ENCODE measurements around the gene ADTRP. TPM values are rescaled to one million over a fixed set of nuclear protein-coding genes. Genes with fewer than 3 reads are reported as not detected.

ADTRP gene
- total RNA-seq (under 1 TPM in 2 of 4 donors, not detected in 2; 0.42 to 0.59 TPM), polyA plus RNA-seq (0.05 TPM)
- long read RNA-seq, donor 1: 0 reads
- long read RNA-seq, donor 2: 0 reads
- long read RNA-seq, donor 3: 0 reads
- long read RNA-seq, donor 4: 0 reads

- ATAC-seq (peak; percentile 80 to 84), DNase-seq (peak in 2 of 3 donors; percentile 49 to 75)
- H3K27me3 ChIP-seq (ENCODE audit: control insufficient read depth, insufficient read depth): no peaks in the 10 kb centered on the region
- H3K9me3 ChIP-seq (ENCODE audit: control insufficient read depth, low read length): no peaks in the 10 kb centered on the region
- H3K27ac ChIP-seq (ENCODE audit: low read length): no peak within 1 kb of the TSS
- no peaks in the 10 kb centered on the region for H3K4me1 ChIP-seq (ENCODE audit: control insufficient read depth, insufficient read depth, low read length)
- no peak within 1 kb of the TSS for H3K4me3 ChIP-seq (ENCODE audit: low read length)
- WGBS: 56% methylated on average over 8 of the region's 8 CpGs
- intact Hi-C loops (cut with DNase I): no loop called here
Measured at GRCh38 chr6:11778648-11779328, at the start of gene ADTRP. TSS of gene ADTRP (minus strand) at chr6:11778803. CDS start at chr6:11778759, 44 bp downstream.

GRCh38 chr6:11826779-11827178 is 48.2 kb upstream of the ADTRP start:
- intact Hi-C loops (cut with DNase I): no loop called here
- Histone ChIP-seq H3K27ac (ENCODE audit: low read length) (no peak overlapping the region), H3K9me3 (ENCODE audit: control insufficient read depth, low read length) (no peaks in the 10 kb centered on the region), H3K4me1 (ENCODE audit: control insufficient read depth, insufficient read depth, low read length) (no peaks in the 10 kb centered on the region), H3K27me3 (ENCODE audit: control insufficient read depth, insufficient read depth) (no peaks in the 10 kb centered on the region), H3K4me3 (ENCODE audit: low read length) (no peak overlapping the region)
- no peak for DNase-seq
- ATAC-seq: no peak
- WGBS: 95% methylated on average over 8 of the region's 8 CpGs

GRCh38 chr6:11824986-11825385 is 46.4 kb upstream of the ADTRP start:
- Histone ChIP-seq H3K27ac (ENCODE audit: low read length) (no peak overlapping the region), H3K4me3 (ENCODE audit: low read length) (no peak overlapping the region), H3K27me3 (ENCODE audit: control insufficient read depth, insufficient read depth) (no peaks in the 10 kb centered on the region), H3K4me1 (ENCODE audit: control insufficient read depth, insufficient read depth, low read length) (no peaks in the 10 kb centered on the region), H3K9me3 (ENCODE audit: control insufficient read depth, low read length) (no peaks in the 10 kb centered on the region)
- DNase-seq (no peak), ATAC-seq (no peak)
- intact Hi-C loops (cut with DNase I): no loop called here
- 84% methylated on average over 4 of the region's 4 CpGs for WGBS

GRCh38 chr6:11822346-11822745 is 43.7 kb upstream of the ADTRP start:
- DNase-seq (no peak), ATAC-seq (peak; percentile 35 to 52)
- Histone ChIP-seq H3K27me3 (ENCODE audit: control insufficient read depth, insufficient read depth) (no peaks in the 10 kb centered on the region), H3K4me3 (ENCODE audit: low read length) (no peak overlapping the region), H3K4me1 (ENCODE audit: control insufficient read depth, insufficient read depth, low read length) (no peaks in the 10 kb centered on the region), H3K27ac (ENCODE audit: low read length) (no peak overlapping the region), H3K9me3 (ENCODE audit: control insufficient read depth, low read length) (no peaks in the 10 kb centered on the region)
- 34% methylated on average over 5 of the region's 5 CpGs for WGBS
- intact Hi-C loops (cut with DNase I): no loop called here

GRCh38 chr6:11821781-11822180 is 43.2 kb upstream of the ADTRP start:
- intact Hi-C loops (cut with DNase I): no loop called here
- no peak for ATAC-seq

GRCh38 chr6:11820821-11821220 is 42.2 kb upstream of the ADTRP start:
- no peak overlapping the region for H3K27ac ChIP-seq (ENCODE audit: low read length)
- intact Hi-C loops (cut with DNase I): no loop called here
- 82% methylated on average over 4 of the region's 4 CpGs for WGBS
- H3K27me3 ChIP-seq (ENCODE audit: control insufficient read depth, insufficient read depth): no peaks in the 10 kb centered on the region
- ATAC-seq: no peak
- H3K4me1 ChIP-seq (ENCODE audit: control insufficient read depth, insufficient read depth, low read length): no peaks in the 10 kb centered on the region
- no peak overlapping the region for H3K4me3 ChIP-seq (ENCODE audit: low read length)
- no peaks in the 10 kb centered on the region for H3K9me3 ChIP-seq (ENCODE audit: control insufficient read depth, low read length)
- no peak for DNase-seq

More at GRCh38 chr6:11821781-11822180, 43.2 kb upstream of the ADTRP start:
- DNase-seq: no peak
- H3K27me3 ChIP-seq (ENCODE audit: control insufficient read depth, insufficient read depth): no peaks in the 10 kb centered on the region
- 81% methylated on average over 3 of the region's 3 CpGs for WGBS
- no peaks in the 10 kb centered on the region for H3K9me3 ChIP-seq (ENCODE audit: control insufficient read depth, low read length)
- H3K4me1 ChIP-seq (ENCODE audit: control insufficient read depth, insufficient read depth, low read length): no peaks in the 10 kb centered on the region
- H3K27ac ChIP-seq (ENCODE audit: low read length): no peak overlapping the region
- H3K4me3 ChIP-seq (ENCODE audit: low read length): no peak overlapping the region

- DNase-seq: no peak
- intact Hi-C loops (cut with DNase I): no loop called here
- H3K4me1 ChIP-seq (ENCODE audit: control insufficient read depth, insufficient read depth, low read length): no peaks in the 10 kb centered on the region
- H3K27ac ChIP-seq (ENCODE audit: low read length): no peak overlapping the region
- no peak overlapping the region for H3K4me3 ChIP-seq (ENCODE audit: low read length)
- 97% methylated on average over 3 of the region's 3 CpGs for WGBS
- no peaks in the 10 kb centered on the region for H3K9me3 ChIP-seq (ENCODE audit: control insufficient read depth, low read length)
- no peak for ATAC-seq
- no peaks in the 10 kb centered on the region for H3K27me3 ChIP-seq (ENCODE audit: control insufficient read depth, insufficient read depth)
Measured at GRCh38 chr6:11819486-11819885, 40.9 kb upstream of the ADTRP start.

- Histone ChIP-seq H3K27ac (ENCODE audit: low read length) (no peak overlapping the region), H3K4me1 (ENCODE audit: control insufficient read depth, insufficient read depth, low read length) (peaks cover 3% of the 10 kb centered on the region), H3K27me3 (ENCODE audit: control insufficient read depth, insufficient read depth) (no peaks in the 10 kb centered on the region), H3K9me3 (ENCODE audit: control insufficient read depth, low read length) (no peaks in the 10 kb centered on the region), H3K4me3 (ENCODE audit: low read length) (no peak overlapping the region)
- intact Hi-C loops (cut with DNase I): no loop called here
- ATAC-seq (no peak), DNase-seq (no peak)
- 96% methylated on average over 1 of the region's 1 CpG for WGBS
Measured at GRCh38 chr6:11815231-11815630, 36.6 kb upstream of the ADTRP start.

GRCh38 chr6:11814819-11815218 is 36.2 kb upstream of the ADTRP start:
- intact Hi-C loops (cut with DNase I): no loop called here
- Histone ChIP-seq H3K4me1 (ENCODE audit: control insufficient read depth, insufficient read depth, low read length) (peaks cover 3% of the 10 kb centered on the region), H3K27ac (ENCODE audit: low read length) (no peak overlapping the region), H3K9me3 (ENCODE audit: control insufficient read depth, low read length) (no peaks in the 10 kb centered on the region), H3K27me3 (ENCODE audit: control insufficient read depth, insufficient read depth) (no peaks in the 10 kb centered on the region), H3K4me3 (ENCODE audit: low read length) (no peak overlapping the region)
- WGBS: 95% methylated on average over 4 of the region's 4 CpGs
- DNase-seq (no peak), ATAC-seq (no peak)

GRCh38 chr6:11814106-11814505 is 35.5 kb upstream of the ADTRP start:
- H3K4me3 ChIP-seq (ENCODE audit: low read length): no peak overlapping the region
- H3K9me3 ChIP-seq (ENCODE audit: control insufficient read depth, low read length): no peaks in the 10 kb centered on the region
- H3K27ac ChIP-seq (ENCODE audit: low read length): no peak overlapping the region
- ATAC-seq (no peak), DNase-seq (no peak)
- intact Hi-C loops (cut with DNase I): no loop called here
- H3K27me3 ChIP-seq (ENCODE audit: control insufficient read depth, insufficient read depth): no peaks in the 10 kb centered on the region
- H3K4me1 ChIP-seq (ENCODE audit: control insufficient read depth, insufficient read depth, low read length): peaks cover 3% of the 10 kb centered on the region
- WGBS: 84% methylated on average over 2 of the region's 2 CpGs

- WGBS: 69% methylated on average over 4 of the region's 4 CpGs
- intact Hi-C loops (cut with DNase I): no loop called here
- no peak for DNase-seq
- peaks cover 3% of the 10 kb centered on the region for H3K4me1 ChIP-seq (ENCODE audit: control insufficient read depth, insufficient read depth, low read length)
- H3K9me3 ChIP-seq (ENCODE audit: control insufficient read depth, low read length): no peaks in the 10 kb centered on the region
- no peak overlapping the region for H3K27ac ChIP-seq (ENCODE audit: low read length)
- H3K4me3 ChIP-seq (ENCODE audit: low read length): no peak overlapping the region
- H3K27me3 ChIP-seq (ENCODE audit: control insufficient read depth, insufficient read depth): no peaks in the 10 kb centered on the region
- no peak for ATAC-seq
Measured at GRCh38 chr6:11813606-11814005, 35.0 kb upstream of the ADTRP start.

GRCh38 chr6:11812951-11813350 is 34.3 kb upstream of the ADTRP start:
- Histone ChIP-seq H3K27me3 (ENCODE audit: control insufficient read depth, insufficient read depth) (no peaks in the 10 kb centered on the region), H3K4me3 (ENCODE audit: low read length) (no peak overlapping the region), H3K9me3 (ENCODE audit: control insufficient read depth, low read length) (no peaks in the 10 kb centered on the region), H3K4me1 (ENCODE audit: control insufficient read depth, insufficient read depth, low read length) (peaks cover 3% of the 10 kb centered on the region), H3K27ac (ENCODE audit: low read length) (no peak overlapping the region)
- DNase-seq (no peak), ATAC-seq (no peak)
- 57% methylated on average over 2 of the region's 2 CpGs for WGBS
- intact Hi-C loops (cut with DNase I): no loop called here

Measured in right cardiac atrium (tissue), 5 donors.